BLaER1 (cell line): Measurements from ENCODE around the gene RNF43.

ENCODE experiments used
- H3K27ac ChIP-seq: shearing (Covaris generic); formaldehyde crosslinking; 2 replicates; pipeline ENCODE4 v1.8.1; 2022
- H3K27me3 ChIP-seq: shearing (Covaris generic); formaldehyde crosslinking; 2 replicates; pipeline ENCODE4 v1.8.1; 2022
- H3K36me3 ChIP-seq: shearing (Covaris generic); formaldehyde crosslinking; 2 replicates; pipeline ENCODE4 v1.8.1; 2022
- H3K4me1 ChIP-seq: shearing (Covaris generic); formaldehyde crosslinking; 2 replicates; pipeline ENCODE4 v1.8.1; 2022
- H3K4me2 ChIP-seq: shearing (Covaris generic); formaldehyde crosslinking; 2 replicates; pipeline ENCODE4 v1.8.1; 2022
- H3K4me3 ChIP-seq: shearing (Covaris generic); formaldehyde crosslinking; 2 replicates; pipeline ENCODE4 v1.8.1; 2022
- H3K9ac ChIP-seq: shearing (Covaris generic); formaldehyde crosslinking; 2 replicates; pipeline ENCODE4 v1.8.1; 2022
- H3K9me3 ChIP-seq: shearing (Covaris generic); formaldehyde crosslinking; 2 replicates; pipeline ENCODE4 v1.8.1; 2022
- H4K20me1 ChIP-seq: shearing (Covaris generic); formaldehyde crosslinking; 2 replicates; pipeline ENCODE4 v1.8.1; 2022
- Cebpa-rat ChIP-seq: shearing (Covaris generic); IDR thresholded peaks from 2 replicates; pipeline ENCODE4 v1.8.1; 2022

RNF43 gene

DNA sequence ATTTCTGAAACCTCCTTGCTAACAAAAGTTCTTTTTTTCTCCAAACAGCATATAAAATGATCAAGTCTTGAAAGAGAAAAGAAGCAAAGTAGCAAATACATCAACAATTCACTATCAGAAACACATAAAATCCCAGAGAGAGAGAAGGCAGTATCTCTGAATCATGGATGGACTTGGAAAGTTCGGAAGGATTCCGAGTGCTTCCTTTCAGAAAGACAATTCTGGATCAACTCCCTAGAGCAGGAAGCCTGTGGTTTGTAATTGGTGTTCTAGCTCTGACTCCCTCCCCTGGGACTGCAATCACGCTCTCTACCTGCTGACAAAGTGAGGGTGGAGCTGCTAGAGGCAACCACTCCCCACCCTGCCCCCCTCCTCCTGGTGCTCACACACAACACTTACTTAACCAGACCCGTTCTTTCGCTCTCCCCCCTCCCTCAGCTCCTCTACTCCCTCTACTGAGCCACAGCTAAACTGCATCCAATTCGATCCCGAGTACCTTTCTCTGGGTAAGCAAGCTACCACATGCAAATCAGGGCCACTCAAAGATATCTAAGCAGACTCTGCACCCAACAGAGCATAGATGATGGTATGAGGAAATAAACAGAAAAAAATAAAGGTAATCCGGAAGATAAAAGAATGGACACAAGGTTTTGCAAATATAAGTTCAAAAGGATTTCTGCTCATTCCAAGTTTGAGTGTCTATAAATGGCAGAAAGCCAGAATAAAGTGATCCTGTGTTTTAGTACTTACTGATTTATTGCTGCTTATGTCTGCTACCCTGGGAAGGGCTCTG is at the start of gene RNF43:
TSS of gene RNF43 (minus strand) at position 235 of the 793 bp plus-strand sequence. CDS start 1,957 bp downstream, outside the sequence.
- Histone ChIP-seq H3K4me2 (peak within 1 kb of the TSS; percentile 51), H3K9me3 (no peaks in the 10 kb centered on the region), H3K27me3 (no peaks in the 10 kb centered on the region), H3K27ac (no peak within 1 kb of the TSS), H3K4me3 (no peak within 1 kb of the TSS), H4K20me1 (no peaks in the 10 kb centered on the region), H3K36me3 (no peaks in the 10 kb centered on the region), H3K4me1 (peaks cover 19% of the 10 kb centered on the region), H3K9ac (0 out of 2 replicates have a peak within 1 kb of the TSS, but pooled peaks have one; percentile 40)
- no peak for TF ChIP-seq Cebpa-rat

GRCh38 chr17:58455491-58455890 is 38.2 kb upstream of the RNF43 start:
- TF ChIP-seq Cebpa-rat, result no peak
- Histone ChIP-seq H3K9ac (no peak overlapping the region), H3K4me2 (no peak overlapping the region), H3K36me3 (0 out of 2 replicates have a peak, but pooled peaks cover 3% of the 10 kb centered on the region), H3K4me1 (no peaks in the 10 kb centered on the region), H3K27me3 (no peaks in the 10 kb centered on the region), H3K27ac (no peak overlapping the region), H3K4me3 (no peak overlapping the region), H4K20me1 (no peaks in the 10 kb centered on the region), H3K9me3 (no peaks in the 10 kb centered on the region)

DNA sequence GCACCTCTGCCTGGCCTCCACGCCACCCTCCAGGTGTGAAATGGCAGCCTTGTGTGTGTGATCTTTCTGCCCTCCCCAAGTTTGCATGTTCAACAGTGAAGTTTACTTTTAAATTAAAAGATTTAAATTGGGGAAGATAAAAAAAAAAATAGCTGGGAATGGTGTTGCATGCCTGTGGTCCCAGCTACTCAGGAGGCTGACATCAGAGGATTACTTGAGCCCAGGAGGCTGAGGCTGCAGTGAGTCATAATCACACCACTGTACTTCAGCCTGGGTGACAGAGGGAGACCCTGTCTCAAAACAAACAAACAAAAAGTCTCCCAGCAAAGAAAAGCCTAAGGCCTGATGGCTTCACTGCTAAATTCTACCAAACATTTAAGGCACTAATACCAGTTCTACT is 35.4 kb upstream of the RNF43 start:
- no peak for TF ChIP-seq Cebpa-rat

GRCh38 chr17:58447039-58447975 is 30.0 kb upstream of the RNF43 start:
- Histone ChIP-seq H3K27ac (no peak overlapping the region; the same call in 1 of the 2 replicates), H3K9me3 (peaks cover 5% of the 10 kb centered on the region; the same call in 1 of the 2 replicates), H4K20me1 (no peaks in the 10 kb centered on the region), H3K36me3 (no peaks in the 10 kb centered on the region), H3K4me3 (no peak overlapping the region), H3K27me3 (no peaks in the 10 kb centered on the region), H3K9ac (no peak overlapping the region), H3K4me2 (no peak overlapping the region), H3K4me1 (no peaks in the 10 kb centered on the region)
- TF ChIP-seq Cebpa-rat, result no peak

More for the DNA sequence above, 35.4 kb upstream of the RNF43 start:
- Histone ChIP-seq H3K4me2 (no peak overlapping the region), H3K27ac (no peak overlapping the region), H3K4me1 (no peaks in the 10 kb centered on the region), H3K36me3 (0 out of 2 replicates have a peak, but pooled peaks cover 3% of the 10 kb centered on the region), H3K27me3 (no peaks in the 10 kb centered on the region), H4K20me1 (no peaks in the 10 kb centered on the region), H3K4me3 (no peak overlapping the region), H3K9me3 (no peaks in the 10 kb centered on the region), H3K9ac (no peak overlapping the region)

- no peak overlapping the region for H3K4me3 ChIP-seq
- TF ChIP-seq Cebpa-rat, result no peak
- no peaks in the 10 kb centered on the region for H4K20me1 ChIP-seq
- H3K4me1 ChIP-seq, result no peaks in the 10 kb centered on the region
- no peak overlapping the region for H3K4me2 ChIP-seq
- H3K36me3 ChIP-seq, result no peaks in the 10 kb centered on the region
- no peaks in the 10 kb centered on the region for H3K27me3 ChIP-seq
- no peak overlapping the region for H3K9ac ChIP-seq
- H3K9me3 ChIP-seq, result peaks cover 5% of the 10 kb centered on the region; the same call in 1 of the 2 replicates
- H3K27ac ChIP-seq, result no peak overlapping the region
Observed at GRCh38 chr17:58446086-58446485, 28.8 kb upstream of the RNF43 start.

GRCh38 chr17:58436805-58437239 is 19.5 kb upstream of the RNF43 start:
- H3K27me3 ChIP-seq, result no peaks in the 10 kb centered on the region
- H4K20me1 ChIP-seq, result no peaks in the 10 kb centered on the region
- no peaks in the 10 kb centered on the region for H3K4me1 ChIP-seq
- TF ChIP-seq Cebpa-rat, result no peak
- no peak overlapping the region for H3K9ac ChIP-seq
- H3K4me2 ChIP-seq, result no peak overlapping the region
- H3K36me3 ChIP-seq, result no peaks in the 10 kb centered on the region
- no peaks in the 10 kb centered on the region for H3K9me3 ChIP-seq
- H3K4me3 ChIP-seq, result no peak overlapping the region
- no peak overlapping the region for H3K27ac ChIP-seq

DNA sequence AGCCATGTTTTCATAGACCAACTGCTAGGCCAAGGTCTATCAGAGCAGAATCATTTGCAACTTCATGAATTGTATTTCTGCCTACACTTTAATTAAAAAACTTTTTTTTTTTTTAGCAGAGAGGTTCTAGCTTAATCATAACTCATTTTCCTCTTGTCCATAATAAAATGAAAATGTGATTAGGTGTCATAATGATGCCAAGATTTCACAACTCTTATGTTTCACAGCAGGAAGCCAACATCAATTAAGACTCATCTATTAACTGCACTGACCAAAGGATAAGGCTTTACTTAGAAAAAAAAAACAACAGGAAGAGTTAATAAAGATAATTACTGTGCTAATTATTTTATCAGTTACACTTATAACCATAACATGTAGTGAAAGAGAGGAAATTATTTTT is 18.9 kb upstream of the RNF43 start:
- Histone ChIP-seq H3K4me1 (no peaks in the 10 kb centered on the region), H4K20me1 (no peaks in the 10 kb centered on the region), H3K27ac (no peak overlapping the region), H3K27me3 (no peaks in the 10 kb centered on the region), H3K4me2 (no peak overlapping the region), H3K9me3 (no peaks in the 10 kb centered on the region), H3K36me3 (no peaks in the 10 kb centered on the region), H3K9ac (no peak overlapping the region), H3K4me3 (no peak overlapping the region)
- no peak for TF ChIP-seq Cebpa-rat

- no peaks in the 10 kb centered on the region for H3K36me3 ChIP-seq
- no peak for TF ChIP-seq Cebpa-rat
- no peaks in the 10 kb centered on the region for H4K20me1 ChIP-seq
Observed at GRCh38 chr17:58432806-58433573, 15.7 kb upstream of the RNF43 start.

DNA sequence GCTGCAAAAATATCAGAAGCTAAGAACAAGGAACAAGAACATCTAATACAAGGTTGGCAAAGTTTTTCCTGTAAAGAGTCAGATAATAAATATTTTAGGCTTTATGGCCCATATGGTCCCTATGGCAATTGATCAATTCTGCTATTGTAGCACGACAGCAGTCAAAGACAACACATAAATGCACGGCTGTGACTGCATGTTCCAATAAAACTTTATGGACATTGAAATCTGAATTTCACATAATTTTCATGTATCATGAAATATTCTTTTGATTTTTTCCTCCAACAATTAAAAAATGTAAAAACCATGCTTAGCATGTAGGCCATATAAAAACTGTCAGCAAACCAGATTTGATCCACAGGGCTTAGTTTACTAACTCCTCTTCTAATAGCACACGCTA is 10.5 kb upstream of the RNF43 start:
- H3K36me3 ChIP-seq, result no peaks in the 10 kb centered on the region
- no peak overlapping the region for H3K9ac ChIP-seq
- H3K4me2 ChIP-seq, result no peak overlapping the region
- TF ChIP-seq Cebpa-rat, result no peak
- no peak overlapping the region for H3K27ac ChIP-seq
- H3K4me1 ChIP-seq, result no peaks in the 10 kb centered on the region
- no peaks in the 10 kb centered on the region for H4K20me1 ChIP-seq
- H3K27me3 ChIP-seq, result no peaks in the 10 kb centered on the region
- H3K9me3 ChIP-seq, result no peaks in the 10 kb centered on the region
- H3K4me3 ChIP-seq, result no peak overlapping the region

More at GRCh38 chr17:58432806-58433573, 15.7 kb upstream of the RNF43 start:
- H3K27ac ChIP-seq, result no peak overlapping the region
- H3K4me1 ChIP-seq, result no peaks in the 10 kb centered on the region
- no peak overlapping the region for H3K9ac ChIP-seq
- H3K27me3 ChIP-seq, result no peaks in the 10 kb centered on the region
- H3K4me3 ChIP-seq, result no peak overlapping the region
- H3K9me3 ChIP-seq, result no peaks in the 10 kb centered on the region
- no peak overlapping the region for H3K4me2 ChIP-seq
